HG02970 (cell line): ENCODE data around the gene DNAJC15.
"Not testable (repeated sequence)": the region's sequence is repeated elsewhere in the genome, so short reads cannot be mapped to it uniquely, and the experiment has no call there.

Experiments used
- ATAC-seq: cut with Tn5 transposase; IDR thresholded peaks from one replicate; pipeline ENCODE4 v1.9.1; 2021; ENCODE audit warnings: mild to moderate bottlenecking, moderate library complexity, moderate number of reproducible peaks; ENCODE audit not compliant: unreplicated experiment, low FRiP score

The DNAJC15 gene

GRCh38 chr13:43003010-43003409, 20.4 kb upstream of the DNAJC15 start:
- no peak for ATAC-seq

GRCh38 chr13:43003729-43004128, 19.7 kb upstream of the DNAJC15 start:
- ATAC-seq = no peak

- no peak for ATAC-seq
Measured at GRCh38 chr13:43005460-43006236, 17.7 kb upstream of the DNAJC15 start.

DNA sequence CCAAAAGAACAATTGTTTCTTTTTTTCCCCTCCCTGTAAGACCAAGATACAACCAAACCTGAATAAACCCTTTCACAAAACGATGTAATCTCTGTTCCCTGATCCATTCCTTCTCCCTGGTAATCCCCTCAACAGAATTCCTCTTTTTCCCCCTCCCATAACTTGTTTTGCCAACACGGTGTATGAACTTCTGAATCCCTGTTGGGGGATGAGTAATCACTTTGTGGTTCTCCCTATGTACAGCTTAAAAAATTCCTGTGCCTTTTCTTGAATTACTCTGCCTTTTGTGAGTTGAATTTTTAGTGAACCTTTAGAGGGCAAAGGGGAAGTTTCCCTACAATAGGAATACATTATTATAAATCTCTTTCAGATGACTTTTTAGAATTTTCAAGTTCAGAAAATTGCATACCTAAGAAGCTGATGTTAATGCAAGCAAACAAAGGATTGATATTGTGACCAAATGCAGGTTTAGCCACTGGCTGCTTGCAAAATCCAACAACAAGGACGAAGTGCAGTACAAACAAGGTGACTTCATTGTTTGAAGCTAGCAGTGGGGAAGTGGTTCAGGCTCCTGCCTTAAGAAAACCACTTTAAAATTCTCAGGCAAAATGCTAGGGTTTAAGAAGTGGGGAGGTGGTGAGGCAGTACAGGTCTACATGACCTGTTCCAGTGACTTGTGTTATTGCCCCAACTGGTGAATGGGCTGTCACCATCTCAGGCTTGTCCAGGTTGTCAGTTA, 16.3 kb upstream of the DNAJC15 start:
- ATAC-seq = no peak

DNA sequence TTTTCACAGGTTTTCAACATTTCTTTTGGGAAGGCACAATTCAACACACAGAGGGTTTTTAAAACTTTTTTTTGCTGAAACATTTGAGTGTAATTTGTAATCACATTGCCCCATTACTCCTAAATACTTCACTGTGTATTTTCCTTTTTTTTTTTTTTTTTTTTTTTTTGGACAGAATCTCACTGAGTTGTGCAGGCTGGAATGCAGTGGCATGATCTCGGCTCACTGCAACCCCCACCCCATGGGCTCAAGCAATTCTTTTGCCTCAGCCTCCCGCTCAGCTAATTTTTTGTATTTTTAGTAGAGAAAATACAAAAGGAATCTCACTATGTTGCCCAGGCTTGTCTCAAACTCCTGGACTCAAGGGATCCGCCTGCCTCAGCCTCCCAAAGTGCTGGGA, 14.8 kb upstream of the DNAJC15 start:
- ATAC-seq = no peak

- no peak for ATAC-seq
Measured at GRCh38 chr13:43009506-43009905, 13.9 kb upstream of the DNAJC15 start.

DNA sequence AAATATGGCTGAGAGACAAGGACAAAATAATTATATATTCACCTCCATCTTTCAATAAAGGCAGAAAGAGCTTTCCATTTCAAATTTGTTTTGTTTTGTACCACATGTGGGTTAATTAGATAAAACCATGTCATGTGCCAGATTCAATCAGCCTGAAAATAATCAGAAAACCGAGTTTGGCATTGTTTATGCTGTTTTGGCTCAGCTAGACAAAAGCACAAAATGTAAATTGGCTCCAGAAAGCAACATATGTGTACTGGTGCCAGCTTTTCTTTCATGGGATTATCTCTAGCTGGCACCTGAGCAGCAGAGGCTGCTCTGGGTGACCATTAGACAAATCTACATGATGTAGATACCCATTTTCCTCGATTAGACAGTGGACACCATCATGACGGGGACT, 9.2 kb upstream of the DNAJC15 start:
- ATAC-seq = no peak

DNA sequence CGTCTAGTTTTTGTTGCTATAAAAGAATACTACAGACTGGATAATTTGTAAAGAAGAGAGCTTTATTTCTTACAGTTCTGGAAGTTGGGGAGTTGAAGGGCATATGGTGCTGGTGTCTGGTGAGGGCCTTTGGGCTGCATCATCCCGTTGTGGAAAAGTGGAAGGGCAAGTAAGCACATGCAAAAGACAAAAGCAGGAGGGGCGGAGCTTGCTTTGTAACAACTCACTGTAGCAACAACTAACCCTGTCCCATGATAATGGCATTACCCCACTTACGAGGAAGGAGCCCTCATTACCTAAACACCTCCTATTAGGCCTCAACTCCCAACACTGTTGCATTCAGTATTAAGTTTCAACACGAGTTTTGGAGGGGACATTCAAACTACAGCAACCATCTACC, 7.2 kb upstream of the DNAJC15 start:
- ATAC-seq = no peak

DNA sequence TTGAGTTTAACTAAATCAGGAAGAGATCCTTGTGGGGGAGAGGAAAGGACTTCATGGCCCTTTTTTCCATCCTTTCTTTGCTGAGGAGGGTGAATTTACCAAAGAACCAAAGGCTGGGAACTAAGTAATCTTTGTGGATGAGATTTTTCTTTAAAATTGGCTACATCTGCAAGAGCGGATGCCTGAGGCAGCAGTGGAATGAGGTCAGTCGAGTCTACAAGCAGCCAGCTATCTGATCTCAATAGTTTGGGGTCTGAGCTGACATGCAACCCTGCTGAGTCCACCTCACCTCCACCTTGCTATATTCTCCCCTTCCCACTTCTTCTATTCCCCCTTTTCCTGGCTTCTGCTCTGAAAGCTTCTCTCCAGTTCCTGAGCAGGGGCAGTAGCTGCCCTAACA, 3.6 kb upstream of the DNAJC15 start:
- no peak for ATAC-seq

DNA sequence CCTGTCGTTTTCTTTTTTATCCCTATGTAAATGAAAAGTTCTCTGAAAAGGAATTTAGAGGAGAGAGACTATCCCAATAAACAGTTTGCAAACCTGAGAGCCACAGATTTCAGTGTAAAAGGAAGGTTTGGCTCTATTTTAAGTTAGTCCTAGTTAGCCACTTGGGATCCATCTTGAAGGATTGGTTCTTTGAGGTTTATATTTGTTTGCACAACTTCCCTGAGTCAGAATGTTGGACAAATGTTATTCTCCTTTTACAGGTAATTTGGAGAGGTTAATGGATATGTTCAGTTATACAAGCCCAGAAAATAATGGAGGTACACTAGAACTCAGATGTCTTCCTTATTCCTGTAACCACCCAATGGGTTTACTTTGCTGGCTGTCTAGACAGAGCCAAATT, 2.6 kb upstream of the DNAJC15 start:
- no peak for ATAC-seq

DNA sequence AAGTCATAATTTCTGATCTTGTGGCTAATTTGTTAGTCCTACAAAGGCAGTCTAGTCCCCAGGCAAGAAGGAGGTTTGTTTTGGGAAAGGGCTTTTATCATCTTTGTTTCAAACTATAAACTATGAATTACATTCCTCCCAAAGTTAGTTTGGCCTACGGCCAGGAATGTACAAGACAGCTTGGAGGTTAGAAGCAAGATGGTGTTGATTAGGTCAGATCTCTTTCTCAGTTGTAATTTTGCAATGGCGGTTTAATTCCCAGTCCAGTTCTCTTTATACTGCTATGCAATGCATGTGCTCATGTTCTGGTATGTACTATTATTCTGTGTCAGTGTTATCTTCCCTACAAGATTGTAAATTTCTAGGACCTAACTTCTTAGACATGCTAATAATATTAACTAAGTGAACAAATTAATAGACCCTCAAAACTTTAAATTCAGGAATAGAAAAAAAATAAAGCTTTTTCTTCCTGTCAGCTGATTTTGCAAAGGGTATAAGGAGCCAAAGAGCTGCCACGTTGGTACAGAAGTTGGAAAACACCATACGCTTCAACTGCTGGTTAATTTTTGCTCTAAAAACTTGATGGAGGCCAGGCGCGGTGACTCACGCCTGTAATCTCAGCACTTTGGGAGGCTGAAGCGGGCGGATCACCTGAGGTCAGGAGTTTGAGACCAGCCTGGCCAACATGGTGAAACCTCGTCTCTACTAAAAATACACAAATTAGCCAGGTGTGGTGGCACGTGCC, 1.3 kb upstream of the DNAJC15 start:
- no peak for ATAC-seq

DNA sequence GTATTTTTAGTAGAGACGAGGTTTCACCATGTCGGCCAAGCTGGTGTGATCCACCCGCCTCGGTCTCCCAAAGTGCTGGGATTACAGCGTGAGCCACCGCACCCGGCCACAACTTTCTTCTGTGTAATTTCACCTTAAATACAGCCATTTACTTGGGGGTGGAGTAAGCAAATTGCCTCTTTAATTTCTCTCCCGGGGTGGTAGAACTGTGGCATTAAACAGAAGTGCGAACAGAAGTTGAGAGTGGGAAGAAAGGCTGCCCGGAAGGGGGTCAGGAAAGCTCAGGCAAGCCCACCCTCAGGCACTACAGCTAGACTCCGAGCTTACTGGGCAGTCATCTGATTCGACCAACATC, 475 bp upstream of the DNAJC15 start:
- no peak for ATAC-seq

GRCh38 chr13:43026262-43026661, 2.9 kb downstream of the DNAJC15 start:
- no peak for ATAC-seq

GRCh38 chr13:43030548-43030947, 7.2 kb downstream of the DNAJC15 start:
- ATAC-seq = no peak

- no peak for ATAC-seq
Measured at GRCh38 chr13:43031881-43032280, 8.5 kb downstream of the DNAJC15 start.

DNA sequence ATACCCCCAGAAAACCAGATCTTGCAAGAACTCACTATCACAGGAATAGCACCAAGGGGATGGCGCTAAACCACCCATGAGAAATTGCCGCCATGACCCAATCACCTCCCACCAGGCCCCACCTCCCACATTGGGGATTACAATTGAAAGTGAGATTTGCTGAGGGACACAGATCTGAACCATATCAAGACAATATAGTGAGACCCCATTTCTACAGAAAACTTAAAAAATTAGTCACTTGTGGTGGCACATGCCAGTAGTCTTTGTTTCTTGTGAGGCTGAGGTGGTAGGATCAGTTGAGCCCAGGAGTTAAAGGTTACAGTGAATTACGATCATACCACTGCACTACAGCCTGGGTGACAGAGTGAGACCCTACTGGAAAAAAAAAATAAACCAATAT, 9.7 kb downstream of the DNAJC15 start:
- no peak for ATAC-seq

DNA sequence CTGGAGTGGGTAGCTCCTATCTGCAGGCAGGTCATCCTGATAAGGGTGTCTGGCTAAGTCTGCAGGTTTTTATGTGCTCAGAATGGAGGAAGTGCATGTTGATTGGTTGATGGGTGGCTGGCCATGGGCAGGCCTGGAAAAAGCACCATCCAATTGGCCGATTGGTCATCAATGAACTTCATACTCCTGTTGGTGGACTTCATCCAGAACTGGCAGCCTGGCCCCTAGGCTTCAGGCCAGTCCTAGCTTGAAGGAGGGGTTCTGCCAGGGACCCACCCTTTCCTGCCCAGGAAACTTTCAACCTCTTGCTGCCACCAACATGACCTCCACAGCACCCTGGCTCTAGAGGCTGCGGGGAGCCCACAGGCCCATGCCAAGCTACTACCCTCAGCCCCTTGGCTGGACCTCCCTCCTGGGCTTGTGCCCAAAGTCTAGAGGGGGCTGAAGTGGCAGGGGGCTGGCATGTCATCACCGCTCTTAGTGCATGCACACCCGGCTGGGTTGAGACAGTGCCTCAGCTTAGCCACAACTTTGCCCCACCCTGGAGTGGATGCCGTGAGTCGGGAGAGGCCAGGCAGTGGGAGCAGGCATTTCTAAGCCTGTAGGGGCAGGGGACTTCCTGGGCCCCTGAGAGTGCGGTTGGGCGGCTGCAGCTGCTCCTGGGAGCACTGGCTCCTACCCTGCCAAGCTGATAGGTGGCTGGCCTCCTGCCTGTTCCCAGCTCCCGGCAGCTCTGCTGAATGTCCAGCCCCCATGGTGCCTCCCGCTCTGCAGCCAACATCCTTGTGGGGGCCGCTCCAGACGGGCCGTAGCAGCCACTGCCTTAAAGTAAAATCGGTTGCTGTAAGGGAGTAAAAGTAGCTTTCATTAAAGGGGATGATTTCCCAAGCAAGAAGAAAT, 13.2 kb downstream of the DNAJC15 start:
- no peak for ATAC-seq

GRCh38 chr13:43039966-43040365, 16.6 kb downstream of the DNAJC15 start:
- no peak for ATAC-seq

GRCh38 chr13:43040581-43041368, 17.4 kb downstream of the DNAJC15 start:
- not testable (repeated sequence) for ATAC-seq
